GM23338 (cell line): ENCODE data around the gene CHD1.

Experiments
- EZH2 ChIP-seq: fragments of 200-600 bp; sonication (generic); IDR thresholded peaks from one replicate; pipeline ENCODE4 v1.8.0; 2017; ENCODE audit warnings: antibody characterized with exemption, mild to moderate bottlenecking, low read depth; ENCODE audit not compliant: unreplicated experiment
- EZH2phosphoT487 ChIP-seq: fragments of 200-600 bp; sonication (generic); IDR thresholded peaks from one replicate; pipeline ENCODE4 v1.8.1; 2018; ENCODE audit warnings: antibody characterized with exemption; ENCODE audit not compliant: unreplicated experiment
- JUNB ChIP-seq: IDR thresholded peaks from one replicate; pipeline ENCODE4 v1.6.1; 2016; ENCODE audit warnings: antibody characterized with exemption; ENCODE audit not compliant: unreplicated experiment
- POLR2AphosphoS5 ChIP-seq: IDR thresholded peaks from 2 replicates; pipeline ENCODE4 v1.6.1; 2016; ENCODE audit warnings: antibody characterized with exemption, low read depth
- TF ChIP-seq, protein P1 (sequence below), 2 experiments: fragments of 200-600 bp in 1 of 2; sonication (generic) in 1 of 2; conservative IDR thresholded peaks; 2 replicates each; pipeline versions ENCODE4 v1.5.1 to v1.6.1; 2016 to 2017; ENCODE audit warnings: antibody characterized with exemption in 2 of 2, low read depth in 2 of 2, mild to moderate bottlenecking in 2 of 2, moderate library complexity in 1 of 2
- TF ChIP-seq, protein P2 (sequence below): IDR thresholded peaks from one replicate; pipeline ENCODE4 v1.6.1; 2018; ENCODE audit warnings: antibody characterized with exemption; ENCODE audit not compliant: unreplicated experiment

DNA sequence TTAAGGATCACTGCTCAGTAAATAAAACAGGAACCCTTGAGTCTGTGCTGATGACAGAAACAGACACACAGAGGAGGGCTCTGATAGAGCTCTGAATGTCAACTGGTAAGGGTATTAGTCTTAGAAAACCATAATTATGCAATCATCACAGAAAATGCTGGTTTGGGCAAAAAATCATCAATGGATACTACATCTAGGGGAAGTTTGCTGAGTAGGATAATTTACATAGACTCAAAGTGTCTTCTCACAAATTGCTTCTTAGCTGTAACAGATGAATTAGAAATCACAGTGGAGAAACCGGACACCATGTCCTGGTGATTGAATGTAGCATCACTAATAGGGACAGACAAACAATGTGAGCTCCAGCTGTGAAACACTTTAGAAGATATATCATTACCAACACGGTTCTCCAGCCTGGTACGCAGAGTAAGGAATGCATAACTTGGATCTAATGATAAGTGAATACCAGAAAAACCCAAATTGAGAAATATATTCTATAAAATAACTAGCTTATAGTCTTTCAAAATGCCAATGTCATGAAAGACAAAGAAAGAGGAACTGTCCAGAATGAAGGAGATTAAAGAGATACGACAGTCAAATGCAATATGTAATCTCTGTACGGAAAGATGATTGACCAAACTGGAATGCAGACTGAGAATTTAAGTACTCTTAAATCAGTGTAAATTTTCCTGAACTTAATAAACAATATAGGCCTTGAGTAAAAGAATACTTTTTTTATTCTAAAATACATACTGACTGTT, 17.3 kb downstream of the CHD1 start:
- TF ChIP-seq, protein P1, sequence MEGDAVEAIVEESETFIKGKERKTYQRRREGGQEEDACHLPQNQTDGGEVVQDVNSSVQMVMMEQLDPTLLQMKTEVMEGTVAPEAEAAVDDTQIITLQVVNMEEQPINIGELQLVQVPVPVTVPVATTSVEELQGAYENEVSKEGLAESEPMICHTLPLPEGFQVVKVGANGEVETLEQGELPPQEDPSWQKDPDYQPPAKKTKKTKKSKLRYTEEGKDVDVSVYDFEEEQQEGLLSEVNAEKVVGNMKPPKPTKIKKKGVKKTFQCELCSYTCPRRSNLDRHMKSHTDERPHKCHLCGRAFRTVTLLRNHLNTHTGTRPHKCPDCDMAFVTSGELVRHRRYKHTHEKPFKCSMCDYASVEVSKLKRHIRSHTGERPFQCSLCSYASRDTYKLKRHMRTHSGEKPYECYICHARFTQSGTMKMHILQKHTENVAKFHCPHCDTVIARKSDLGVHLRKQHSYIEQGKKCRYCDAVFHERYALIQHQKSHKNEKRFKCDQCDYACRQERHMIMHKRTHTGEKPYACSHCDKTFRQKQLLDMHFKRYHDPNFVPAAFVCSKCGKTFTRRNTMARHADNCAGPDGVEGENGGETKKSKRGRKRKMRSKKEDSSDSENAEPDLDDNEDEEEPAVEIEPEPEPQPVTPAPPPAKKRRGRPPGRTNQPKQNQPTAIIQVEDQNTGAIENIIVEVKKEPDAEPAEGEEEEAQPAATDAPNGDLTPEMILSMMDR (conservative IDR thresholded peaks at IDR 0.05; ENCODE audit: low read depth in 2 of 2), result no peak
- TF ChIP-seq, protein P2, sequence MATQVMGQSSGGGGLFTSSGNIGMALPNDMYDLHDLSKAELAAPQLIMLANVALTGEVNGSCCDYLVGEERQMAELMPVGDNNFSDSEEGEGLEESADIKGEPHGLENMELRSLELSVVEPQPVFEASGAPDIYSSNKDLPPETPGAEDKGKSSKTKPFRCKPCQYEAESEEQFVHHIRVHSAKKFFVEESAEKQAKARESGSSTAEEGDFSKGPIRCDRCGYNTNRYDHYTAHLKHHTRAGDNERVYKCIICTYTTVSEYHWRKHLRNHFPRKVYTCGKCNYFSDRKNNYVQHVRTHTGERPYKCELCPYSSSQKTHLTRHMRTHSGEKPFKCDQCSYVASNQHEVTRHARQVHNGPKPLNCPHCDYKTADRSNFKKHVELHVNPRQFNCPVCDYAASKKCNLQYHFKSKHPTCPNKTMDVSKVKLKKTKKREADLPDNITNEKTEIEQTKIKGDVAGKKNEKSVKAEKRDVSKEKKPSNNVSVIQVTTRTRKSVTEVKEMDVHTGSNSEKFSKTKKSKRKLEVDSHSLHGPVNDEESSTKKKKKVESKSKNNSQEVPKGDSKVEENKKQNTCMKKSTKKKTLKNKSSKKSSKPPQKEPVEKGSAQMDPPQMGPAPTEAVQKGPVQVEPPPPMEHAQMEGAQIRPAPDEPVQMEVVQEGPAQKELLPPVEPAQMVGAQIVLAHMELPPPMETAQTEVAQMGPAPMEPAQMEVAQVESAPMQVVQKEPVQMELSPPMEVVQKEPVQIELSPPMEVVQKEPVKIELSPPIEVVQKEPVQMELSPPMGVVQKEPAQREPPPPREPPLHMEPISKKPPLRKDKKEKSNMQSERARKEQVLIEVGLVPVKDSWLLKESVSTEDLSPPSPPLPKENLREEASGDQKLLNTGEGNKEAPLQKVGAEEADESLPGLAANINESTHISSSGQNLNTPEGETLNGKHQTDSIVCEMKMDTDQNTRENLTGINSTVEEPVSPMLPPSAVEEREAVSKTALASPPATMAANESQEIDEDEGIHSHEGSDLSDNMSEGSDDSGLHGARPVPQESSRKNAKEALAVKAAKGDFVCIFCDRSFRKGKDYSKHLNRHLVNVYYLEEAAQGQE, result no peak
- TF ChIP-seq EZH2, result no peak
- TF ChIP-seq POLR2AphosphoS5, result no peak
- TF ChIP-seq EZH2phosphoT487, result no peak
- TF ChIP-seq JUNB, result no peak
